HG03354 (cell line): Measurements from ENCODE around the gene ZNF236.
"Not testable (repeated sequence)": the region's sequence is repeated elsewhere in the genome, so short reads cannot be mapped to it uniquely, and the experiment has no call there.

Source experiments
- ATAC-seq: cut with Tn5 transposase; IDR thresholded peaks from one replicate; pipeline ENCODE4 v1.9.1; 2021; ENCODE audit warnings: mild to moderate bottlenecking; ENCODE audit not compliant: unreplicated experiment, poor library complexity, severe bottlenecking

ZNF236 gene

DNA sequence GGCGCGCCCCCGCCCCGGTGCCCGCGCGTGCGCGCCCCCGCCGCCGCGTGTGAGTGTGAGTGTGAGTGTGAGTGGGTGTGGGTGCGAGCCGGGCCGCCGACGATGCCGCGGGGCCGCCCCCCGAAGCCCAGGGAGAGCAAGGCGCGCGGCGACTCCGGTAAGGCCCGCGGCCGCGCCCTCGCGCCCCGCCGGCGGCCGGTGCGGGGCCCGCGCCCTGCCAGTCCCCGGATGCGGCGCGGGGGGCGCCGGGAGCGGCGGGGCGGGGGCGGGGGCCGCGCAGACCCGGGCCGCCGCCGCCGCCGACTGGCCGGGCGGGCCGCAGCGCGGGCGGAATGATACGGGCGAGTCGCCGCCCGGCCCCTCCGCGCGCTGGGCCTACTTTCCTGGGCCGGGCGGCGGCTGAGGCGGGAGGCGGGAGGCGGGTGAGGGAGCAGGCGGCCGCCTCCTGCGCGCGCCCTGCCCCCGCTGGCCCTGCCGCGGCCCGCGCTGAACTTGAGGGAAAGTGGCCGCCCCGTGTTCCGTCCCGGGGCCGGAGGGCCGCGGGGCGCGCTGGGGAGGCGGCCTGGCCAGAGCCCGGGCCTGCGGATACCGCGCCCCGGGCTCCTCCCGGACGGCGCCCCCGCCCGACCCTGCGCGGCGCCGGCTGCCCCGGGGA, at the start of gene ZNF236:
Gene ZNF236, plus strand, starts transcription at position 52 of the 655 bp plus-strand sequence. Its CDS starts 51 bp downstream, at position 103.
- peak; percentile 54 for ATAC-seq

DNA sequence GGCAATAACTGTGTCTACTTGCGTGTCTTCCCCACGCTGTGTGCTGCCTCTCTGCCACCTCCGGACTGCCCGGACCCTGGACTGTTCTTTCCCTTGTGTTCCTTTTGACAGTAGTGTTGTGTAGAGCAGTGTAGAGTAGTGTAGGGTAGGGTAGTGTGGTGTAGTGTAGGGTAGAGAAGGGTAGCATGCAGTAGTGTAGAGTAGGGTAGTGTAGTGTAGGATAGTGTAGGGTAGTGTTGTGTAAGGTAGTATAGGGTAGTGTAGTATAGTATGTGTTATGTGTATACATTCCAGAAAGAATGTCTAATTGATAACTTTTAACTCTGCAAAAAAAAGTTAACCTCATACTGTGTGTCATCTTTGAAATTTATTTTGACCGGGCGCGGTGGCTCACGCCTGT, 49.7 kb upstream of the ZNF236 start:
- no peak for ATAC-seq

DNA sequence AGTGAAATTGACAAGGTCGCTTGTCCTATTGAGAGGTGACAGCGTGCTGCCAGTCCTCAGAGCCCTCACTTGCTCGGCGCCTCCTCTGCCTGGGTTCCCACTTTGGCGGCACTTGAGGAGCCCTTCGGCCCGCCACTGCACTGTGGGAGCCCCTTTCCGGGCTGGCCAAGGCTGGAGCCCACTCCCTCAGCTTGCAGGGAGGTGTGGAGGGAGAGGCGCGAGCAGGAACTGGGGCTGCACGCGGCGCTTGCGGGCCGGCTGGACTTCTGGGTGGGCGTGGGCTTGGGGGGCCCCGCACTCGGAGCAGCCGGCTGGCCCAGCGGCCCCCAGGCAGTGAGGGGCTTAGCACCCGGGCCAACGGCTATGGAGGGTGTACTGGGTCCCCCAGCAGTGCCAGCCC, 45.3 kb upstream of the ZNF236 start:
- not testable (repeated sequence) for ATAC-seq

DNA sequence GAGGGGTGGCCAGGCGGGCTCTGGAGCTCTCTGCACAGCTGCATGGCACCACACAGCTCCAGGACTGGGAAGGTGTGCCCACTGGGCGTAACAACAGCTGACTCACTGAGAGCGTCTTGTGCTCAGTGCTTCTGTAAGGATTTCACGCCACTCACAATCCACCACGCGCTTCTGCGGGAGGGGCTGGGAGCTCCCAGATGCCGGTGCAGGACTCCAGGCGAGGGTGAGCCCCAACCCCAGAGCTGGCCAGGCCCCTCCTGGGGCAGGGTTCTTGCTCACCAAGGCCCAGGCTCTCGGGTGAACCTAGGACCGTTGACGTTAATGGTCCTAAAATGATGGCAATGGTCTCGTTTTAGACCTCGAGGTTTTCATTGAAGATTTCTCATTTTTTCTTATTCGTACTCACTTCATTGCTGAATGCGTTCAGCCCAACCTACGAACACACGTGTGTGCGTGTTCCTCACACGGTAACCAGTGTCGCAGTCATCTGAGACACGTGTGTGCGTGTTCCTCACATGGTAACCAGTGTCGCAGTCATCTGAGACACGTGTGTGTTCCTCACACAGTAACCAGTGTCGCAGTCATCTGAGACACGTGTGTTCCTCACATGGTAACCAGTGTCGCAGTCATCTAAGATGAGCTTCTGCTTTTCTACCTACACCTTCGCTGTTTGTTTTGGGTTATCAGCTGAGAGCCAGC, 38.4 kb upstream of the ZNF236 start:
- ATAC-seq = no peak

DNA sequence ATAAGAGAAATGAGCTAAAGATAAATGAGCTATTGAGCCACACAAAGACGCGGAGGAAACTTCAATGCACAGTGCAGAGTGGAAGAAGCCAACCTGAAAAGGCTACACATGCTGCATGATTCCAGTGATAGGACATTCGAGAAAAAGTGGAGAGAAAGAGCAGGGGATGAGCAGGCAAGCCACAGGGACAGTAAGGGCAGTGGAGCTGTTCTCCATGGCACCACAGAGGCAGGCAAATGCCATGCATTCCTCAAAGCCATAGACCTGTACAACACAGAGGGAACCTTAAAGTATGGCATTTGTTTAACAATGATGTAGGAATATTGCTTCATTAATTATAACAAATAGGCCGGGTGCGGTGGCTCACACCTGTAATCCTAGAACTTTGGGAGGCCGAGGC, 36.5 kb upstream of the ZNF236 start:
- no peak for ATAC-seq

DNA sequence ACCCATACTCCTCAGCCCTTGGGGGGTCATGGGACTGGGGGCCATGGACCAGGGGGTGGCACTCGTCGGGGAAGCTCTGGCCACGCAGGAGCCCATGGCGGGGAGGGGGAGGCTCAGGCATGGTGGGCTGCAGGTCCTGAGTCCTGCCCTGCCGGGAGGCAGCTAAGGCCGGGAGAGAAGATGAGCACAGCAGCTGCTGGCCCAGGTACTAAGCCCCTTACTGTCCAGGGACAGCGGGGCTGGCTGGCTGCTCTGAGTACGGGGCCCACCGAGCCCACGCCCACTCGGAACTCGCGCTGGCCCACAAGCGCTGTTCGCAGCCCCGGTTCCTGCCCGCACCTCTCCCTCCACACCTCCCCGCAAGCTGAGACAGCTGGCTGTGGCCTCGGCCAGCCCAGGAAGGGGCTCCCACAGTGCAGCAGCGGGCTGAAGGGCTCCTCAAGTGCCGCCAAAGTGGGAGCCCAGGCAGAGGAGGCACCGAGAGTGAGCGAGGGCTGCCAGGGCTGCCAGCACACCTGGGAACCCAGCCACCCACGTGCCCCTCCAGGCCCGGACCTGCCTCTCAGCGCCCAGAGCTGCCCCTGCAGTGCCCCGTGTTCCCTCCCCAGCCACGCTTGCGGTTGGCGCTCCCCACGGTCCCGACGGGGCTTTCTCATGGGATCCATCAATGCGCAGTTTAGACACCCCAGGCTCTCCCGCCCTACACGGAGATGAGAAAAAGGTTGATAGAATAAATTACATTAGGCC, 33.6 kb upstream of the ZNF236 start:
- no peak for ATAC-seq

DNA sequence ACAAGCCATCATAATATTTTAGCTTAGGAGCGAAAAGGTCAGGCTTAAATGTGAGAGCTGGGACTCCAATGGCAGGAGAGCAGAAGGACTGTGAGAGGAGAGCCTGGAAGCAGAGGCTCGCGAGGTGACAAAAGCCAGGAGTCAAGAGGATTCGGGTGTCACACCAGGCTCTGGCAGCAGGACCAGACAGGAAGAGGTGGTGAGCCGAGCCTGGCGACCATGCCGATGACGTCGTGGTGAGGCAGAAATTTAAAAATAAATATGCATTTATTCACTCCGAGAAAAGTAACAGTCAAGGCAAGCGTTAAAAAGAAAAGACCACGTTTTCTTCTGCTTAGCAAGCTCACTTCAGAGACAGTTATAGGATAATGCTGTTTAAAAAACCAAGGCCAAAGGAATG, 31.3 kb upstream of the ZNF236 start:
- ATAC-seq = no peak

DNA sequence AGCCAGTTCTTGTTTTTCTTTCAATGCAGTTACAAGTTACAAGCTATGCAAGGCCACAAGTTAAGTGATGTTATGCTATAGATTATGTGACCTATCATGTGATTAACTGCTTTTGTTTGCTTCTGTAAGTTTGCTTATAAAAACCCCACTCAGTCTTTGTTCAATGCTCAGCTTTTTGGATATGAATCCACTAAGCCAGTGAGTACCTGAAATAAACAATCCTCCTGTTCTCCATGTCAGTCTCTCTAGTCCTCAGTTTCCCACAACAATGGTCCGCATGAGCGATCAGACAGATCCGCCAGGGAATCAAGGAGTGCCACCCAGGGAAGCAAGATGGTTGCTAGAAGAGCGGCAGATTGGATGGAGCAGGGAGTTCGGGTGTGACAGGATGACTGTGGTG, 30.7 kb upstream of the ZNF236 start:
- ATAC-seq = no peak

DNA sequence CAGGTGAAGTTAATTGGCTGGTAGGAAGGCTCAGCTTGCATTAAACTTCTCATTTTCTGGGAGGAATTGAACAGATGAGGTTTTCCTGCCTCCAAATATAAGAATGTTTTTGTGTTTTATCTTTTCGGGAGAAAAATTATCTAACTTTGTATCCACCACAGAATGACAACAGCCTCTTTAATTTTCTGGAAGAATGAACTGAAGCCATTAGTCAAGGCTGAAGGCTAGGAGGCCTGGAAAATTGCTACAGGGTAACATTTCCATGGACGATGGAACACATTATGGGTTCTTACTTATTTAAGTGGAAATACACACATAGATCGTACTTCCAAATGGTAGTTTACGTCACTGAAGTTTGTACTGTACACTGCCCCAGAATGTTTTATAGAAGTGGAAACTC, 28.0 kb upstream of the ZNF236 start:
- no peak for ATAC-seq

DNA sequence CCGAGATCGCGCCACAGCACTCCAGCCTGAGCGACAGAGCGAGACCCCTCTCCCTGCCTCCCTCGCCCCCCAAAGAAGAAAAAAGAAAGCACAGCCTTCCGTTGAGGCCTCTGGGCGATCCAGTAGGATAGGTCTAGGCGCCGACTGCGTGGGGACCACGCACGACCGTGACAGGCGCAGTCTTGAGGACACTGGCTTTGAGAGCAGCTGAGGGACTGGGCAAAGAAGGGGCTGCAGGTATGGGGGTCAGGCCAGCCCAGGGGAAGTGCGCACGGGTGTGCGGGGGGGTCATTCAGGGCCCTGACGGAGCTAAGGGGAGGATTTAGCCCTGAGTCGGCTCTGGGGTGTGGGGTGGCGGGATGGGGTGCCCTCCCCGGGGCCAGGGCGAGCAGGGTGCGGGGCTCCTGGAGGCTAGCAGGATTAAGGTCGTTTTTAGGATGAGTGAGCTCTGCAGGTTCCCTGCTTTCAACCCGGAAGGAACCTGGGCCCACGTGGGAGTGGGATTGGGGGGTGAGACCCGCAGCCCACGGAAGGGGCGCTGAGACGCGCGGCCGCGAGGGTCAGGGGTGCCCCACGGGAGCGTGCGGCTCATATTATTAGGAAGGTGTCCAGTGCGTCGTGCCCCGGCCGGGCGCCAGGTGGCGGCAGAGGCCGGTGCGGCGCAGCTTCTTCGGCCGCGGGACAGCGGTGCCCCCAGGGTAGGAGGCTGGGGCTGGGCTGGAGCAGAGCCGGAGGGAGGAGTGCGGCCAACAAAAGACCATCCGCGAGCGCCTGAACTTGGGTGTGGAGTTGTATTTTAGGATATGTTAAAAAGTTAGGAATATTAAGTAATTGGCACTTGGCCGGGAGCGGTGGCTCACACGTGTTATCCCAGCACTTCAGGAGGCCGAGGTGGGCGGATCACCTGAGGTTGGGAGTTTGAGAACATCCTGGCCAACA, 20.5 kb upstream of the ZNF236 start:
- peak; percentile 98 for ATAC-seq

DNA sequence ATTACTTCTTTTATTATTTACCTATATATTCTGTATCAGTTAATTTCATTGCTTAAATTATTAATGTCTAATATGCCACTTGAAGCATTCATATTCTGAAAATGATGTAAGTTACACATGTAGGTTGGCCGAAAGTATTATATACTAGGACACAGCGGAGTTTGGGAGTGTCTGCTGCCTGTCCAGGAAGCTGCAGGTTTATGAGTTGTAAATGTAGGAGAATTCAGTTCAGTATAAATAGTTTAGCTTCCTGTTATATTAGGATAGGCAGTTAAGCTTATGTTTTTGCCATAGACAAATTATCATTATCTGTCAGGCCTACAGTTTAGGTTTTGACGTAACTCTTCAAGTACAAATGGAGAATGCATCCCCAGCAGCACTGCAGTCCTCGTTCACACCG, 18.9 kb upstream of the ZNF236 start:
- ATAC-seq = no peak

DNA sequence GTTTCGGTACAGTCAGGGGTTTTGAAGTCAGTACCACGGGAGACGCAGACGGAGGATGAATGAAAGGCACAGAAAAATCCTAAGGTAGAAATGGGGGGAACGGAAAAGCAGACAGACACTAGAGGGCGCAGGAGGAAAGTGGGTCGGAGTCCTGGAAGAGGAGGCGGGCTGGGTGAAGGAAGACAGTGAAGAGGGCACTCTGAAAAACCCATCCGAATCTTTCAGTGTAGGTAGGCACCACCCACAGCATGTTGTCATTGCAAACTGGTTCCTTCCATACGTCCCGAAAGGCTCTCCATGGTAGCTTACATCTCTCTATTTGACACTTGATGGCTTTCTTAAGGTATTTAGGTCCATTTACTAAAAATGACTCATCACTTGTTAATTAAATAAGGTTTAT, 18.5 kb upstream of the ZNF236 start:
- ATAC-seq = peak; percentile 59

DNA sequence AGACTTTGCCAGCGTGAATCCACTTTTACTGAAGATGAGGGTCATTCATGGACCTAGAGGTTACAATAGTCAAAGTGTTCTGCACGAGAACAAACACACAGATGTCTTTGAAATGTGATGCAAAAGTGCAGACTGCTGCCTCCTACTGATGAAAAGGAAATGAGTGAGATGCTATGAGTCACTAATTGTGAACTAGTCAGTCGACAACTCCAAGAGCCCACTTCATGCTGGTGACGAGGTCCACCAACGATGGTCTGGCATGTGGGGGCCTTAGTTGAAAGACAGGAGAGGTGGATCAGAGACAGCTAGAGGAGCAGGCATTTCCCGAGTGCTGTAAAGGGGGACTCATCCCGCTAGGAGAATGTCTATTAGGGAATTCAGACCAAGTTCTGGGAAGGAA, 17.1 kb upstream of the ZNF236 start:
- no peak for ATAC-seq

DNA sequence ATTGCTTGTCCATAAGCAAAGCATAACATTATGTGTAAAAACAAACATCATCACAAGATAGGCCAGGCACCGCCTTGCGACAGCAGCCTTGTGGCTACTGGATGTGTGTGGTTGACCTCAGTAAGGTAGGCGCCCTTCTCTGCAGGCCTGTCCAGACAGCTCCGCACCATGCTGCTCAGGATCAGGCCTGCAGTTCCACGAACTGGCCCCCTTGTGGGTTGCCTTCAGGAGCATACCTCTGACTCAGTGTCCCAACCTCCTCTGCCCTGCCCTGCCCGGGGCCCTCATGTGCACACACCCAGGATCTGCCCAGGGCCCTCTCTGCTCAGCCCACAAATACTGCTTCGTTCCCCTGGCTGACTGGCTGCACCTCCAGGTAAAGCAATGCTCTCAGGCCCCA, 16.1 kb upstream of the ZNF236 start:
- ATAC-seq = no peak

DNA sequence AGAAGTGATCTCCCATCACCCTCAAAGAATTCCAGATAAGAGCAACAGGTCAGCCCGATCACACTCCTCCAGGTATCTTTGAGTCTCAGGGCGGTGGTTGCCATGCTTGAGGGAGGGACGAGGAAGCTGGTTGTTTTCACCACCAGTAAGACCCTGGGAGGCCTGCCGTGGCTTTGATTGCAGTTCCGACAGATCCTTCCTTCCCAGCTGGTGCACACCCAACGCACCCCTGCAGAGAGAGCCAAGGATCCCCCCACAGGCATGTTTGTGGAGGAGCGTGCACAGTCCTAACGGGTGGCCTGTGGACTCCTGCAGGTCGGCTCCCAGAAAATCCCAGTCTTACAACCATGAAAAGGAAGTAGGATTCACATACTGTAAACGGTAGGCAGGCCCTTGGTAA, 13.8 kb upstream of the ZNF236 start:
- no peak for ATAC-seq

DNA sequence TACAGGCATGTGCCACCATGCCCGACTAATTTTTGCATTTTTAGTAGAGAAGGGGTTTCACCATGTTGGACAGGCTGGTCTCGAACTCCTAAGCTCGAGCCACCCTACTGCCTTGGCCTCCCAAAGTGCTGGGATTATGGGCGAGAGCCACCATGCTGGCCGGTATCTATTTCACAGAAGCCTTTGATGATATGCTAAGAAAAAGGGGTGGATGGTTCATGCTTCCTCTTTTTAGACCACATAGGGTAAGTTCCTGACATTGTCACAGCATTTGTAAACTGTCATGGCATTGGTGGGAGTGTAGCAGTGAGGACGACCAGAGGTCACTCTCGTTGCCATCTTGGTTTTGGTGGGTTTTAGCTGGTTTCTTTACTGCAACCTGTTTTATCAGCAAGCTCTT, 10.8 kb upstream of the ZNF236 start:
- peak; percentile 45 for ATAC-seq

DNA sequence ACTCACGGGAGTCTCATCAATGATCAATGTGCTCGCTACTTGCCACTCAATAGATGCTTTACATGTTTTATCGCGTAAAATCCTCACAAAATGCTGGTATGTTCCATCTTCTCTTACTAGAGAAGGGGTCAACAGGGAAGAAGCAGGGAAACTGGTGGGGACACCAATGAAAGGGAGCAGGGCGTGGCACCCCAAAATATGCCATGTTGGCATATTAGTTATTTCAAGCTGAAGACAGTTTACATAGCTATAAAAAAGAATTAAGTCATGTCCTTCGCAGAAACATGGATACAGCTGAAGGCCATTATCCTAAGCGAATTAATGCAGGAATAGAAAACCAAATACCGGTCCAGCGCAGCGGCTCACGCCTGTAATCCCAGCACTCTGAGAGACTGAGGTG, 8.1 kb upstream of the ZNF236 start:
- no peak for ATAC-seq

DNA sequence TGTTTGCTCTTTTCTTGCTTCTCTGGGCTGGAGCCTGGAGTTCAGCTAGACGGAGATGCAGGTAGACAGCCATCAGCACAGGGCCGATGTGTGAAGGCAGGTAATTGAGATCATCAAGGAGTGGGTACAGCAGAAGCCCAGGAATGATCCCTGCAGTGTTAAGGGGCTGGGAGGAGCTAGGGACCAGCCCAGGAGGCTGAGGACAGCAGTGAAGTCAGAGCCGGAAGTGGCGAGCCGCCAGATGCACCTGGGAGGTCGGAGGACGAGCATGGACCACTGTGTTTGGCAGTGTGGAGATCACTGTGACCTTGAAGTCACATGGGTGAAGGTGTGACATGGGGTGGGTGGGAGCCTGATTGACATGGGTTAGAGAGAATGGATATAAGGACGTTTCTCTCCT, 6.2 kb upstream of the ZNF236 start:
- no peak for ATAC-seq

DNA sequence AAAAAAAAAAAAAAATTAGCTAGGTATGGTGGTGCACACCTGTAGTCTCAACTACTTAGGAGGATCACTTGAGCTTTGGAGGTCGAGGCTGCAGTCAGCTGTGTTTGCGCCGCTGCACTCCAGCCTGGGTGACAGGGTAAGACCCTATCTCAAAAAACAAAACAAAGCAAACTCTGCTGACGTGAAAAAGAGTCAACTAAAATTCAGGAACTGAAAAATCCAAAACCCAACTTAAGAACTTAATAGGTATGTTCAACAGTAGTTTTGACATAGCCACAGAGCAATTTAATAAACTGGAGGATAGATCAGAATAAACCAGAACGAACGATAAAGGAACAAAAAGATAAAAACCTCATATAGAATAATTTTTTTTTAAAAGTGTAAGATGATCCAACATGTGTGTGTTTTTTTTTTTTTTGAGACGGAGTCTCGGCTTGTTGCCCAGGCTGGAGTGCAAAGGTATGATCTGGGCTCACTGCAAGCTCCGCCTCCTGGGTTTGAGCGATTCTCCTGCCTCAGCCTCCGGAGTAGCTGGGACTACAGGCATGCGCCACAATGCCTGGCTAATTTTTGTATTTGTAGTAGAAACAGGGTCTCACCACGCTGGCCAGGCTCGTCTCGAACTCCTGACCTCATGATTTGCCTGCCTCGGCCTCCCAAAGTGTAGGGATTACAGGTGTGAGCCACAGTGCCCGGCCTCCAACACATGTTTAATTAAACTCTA, 4.3 kb upstream of the ZNF236 start:
- ATAC-seq = no peak
